M059J (cell line): ENCODE data around the gene ZNF518B. TPM values are rescaled to one million over a fixed set of nuclear protein-coding genes. Genes with fewer than 3 reads are reported as not detected.

Experiments used
- total RNA-seq: library from RNA; depleted of rRNA; stranded (reverse); fragments of >200 nt; shearing (Covaris generic); gene quantifications from 2 replicates; pipeline ENCODE4 v1.2.3, GENCODE V29; 2014; rRNA removed

The ZNF518B gene
- total RNA-seq, 1 experiment from 2014 or later = 7.1 TPM

Other genes with a start within 250 kb of the ZNF518B start
- gene CLNK, start 227.3 kb upstream of the ZNF518B start, total RNA-seq = not detected in 2 replicates